Prostate gland (tissue), 2 donors: ENCODE measurements around the gene KLHL12. TPM values are rescaled to one million over a fixed set of nuclear protein-coding genes. Genes with fewer than 3 reads are reported as not detected.
"Not testable (repeated sequence)": the region's sequence is repeated elsewhere in the genome, so short reads cannot be mapped to it uniquely, and the experiment has no call there.

Experiments used
- DNase-seq: peaks from one replicate; pipeline ENCODE4 v3.0.0-alpha.2; 2019; ENCODE audit warnings: low spot score
- H3K27ac ChIP-seq, 2 donors: fragments of 200-600 bp; sonication (generic); 2 replicates each; pipeline ENCODE4 v1.5.1; 2017 to 2019
- H3K27me3 ChIP-seq: fragments of 200-600 bp; sonication (generic); replicated peaks from 2 replicates; pipeline ENCODE4 v1.5.1; 2019; ENCODE audit not compliant: insufficient read depth
- H3K36me3 ChIP-seq, 2 donors: fragments of 200-600 bp; sonication (generic); 1 replicate in 1 of 2; 2 replicates in 1 of 2; pipeline versions ENCODE4 v1.5.1 to v1.8.1; 2017 to 2019
- H3K4me1 ChIP-seq: fragments of 200-600 bp; sonication (generic); replicated peaks from 2 replicates; pipeline ENCODE4 v1.5.1; 2019
- H3K4me3 ChIP-seq, 2 donors: fragments of 200-600 bp; sonication (generic); 2 replicates each; pipeline ENCODE4 v1.5.1; 2017 to 2019
- H3K9me3 ChIP-seq: fragments of 200-600 bp; sonication (generic); 2 replicates; pipeline ENCODE4 v1.5.1; 2017
- POLR2A ChIP-seq: fragments of 450-650 bp; IDR thresholded peaks from one replicate; pipeline ENCODE4 v1.6.1; 2016; ENCODE audit warnings: antibody characterized with exemption, mild to moderate bottlenecking
- POLR2AphosphoS5 ChIP-seq: sonication (generic); formaldehyde crosslinking; IDR thresholded peaks from one replicate; pipeline ENCODE4 v1.6.1; 2017; ENCODE audit warnings: antibody characterized with exemption
- WGBS: methylation state at CpG from one replicate; pipeline ENCODE4 v1.1.5; 2018; 5-methylcytosine and 5-hydroxymethylcytosine counted together
- intact Hi-C: fragments of 100-400 bp; cut with DNase I; formaldehyde crosslinking; loops from one replicate; pipeline ENCODE4 v1.14.2; 2022
- total RNA-seq, 2 donors: library from RNA; depleted of rRNA; stranded (reverse); fragments of >200 nt; gene quantifications; one replicate each; pipeline ENCODE4 v1.1.0, GENCODE V29; 2016
- TF ChIP-seq, protein P1 (sequence below), 4 experiments: fragments of 200-600 bp in 2 of 4; fragments of 450-650 bp in 2 of 4; sonication (generic) in 2 of 4; IDR thresholded peaks; 1 replicate in 3 of 4; 2 replicates in 1 of 4; pipeline ENCODE4 v1.5.1; 2016 to 2019; ENCODE audit warnings: antibody characterized with exemption in 4 of 4, mild to moderate bottlenecking in 2 of 4, moderate library complexity in 2 of 4

Gene KLHL12
- total RNA-seq, 2 donors from 2014 or later = 33.9 to 56.6 TPM

DNA sequence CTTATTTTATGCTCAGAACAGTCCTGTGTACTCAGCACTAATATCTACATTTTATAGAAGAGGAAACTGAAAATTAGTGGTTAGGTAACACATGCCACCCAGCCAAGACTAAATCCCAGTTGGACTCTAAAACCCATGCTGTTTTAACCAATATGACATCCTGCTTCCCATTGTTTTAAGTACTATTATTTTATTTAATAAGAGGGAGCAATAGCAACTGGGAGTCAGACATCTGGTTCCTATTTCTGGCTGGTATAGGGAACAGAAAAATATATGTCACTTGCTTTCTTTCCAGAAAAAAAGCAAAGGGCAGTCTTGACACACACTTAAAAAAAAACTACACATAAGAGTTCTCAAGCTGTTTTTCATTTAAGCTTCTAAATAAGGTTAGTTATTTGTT is 11.9 kb downstream of the KLHL12 start:
- Histone ChIP-seq H3K9me3 (no peaks in the 10 kb centered on the region), H3K27ac (no peak overlapping the region), H3K36me3 (peaks cover 0 to 9% of the 10 kb centered on the region in 2 donors), H3K4me3 (no peak overlapping the region), H3K4me1 (no peaks in the 10 kb centered on the region), H3K27me3 (no peaks in the 10 kb centered on the region)
- intact Hi-C loops = no loop called here
- TF ChIP-seq, protein P1, sequence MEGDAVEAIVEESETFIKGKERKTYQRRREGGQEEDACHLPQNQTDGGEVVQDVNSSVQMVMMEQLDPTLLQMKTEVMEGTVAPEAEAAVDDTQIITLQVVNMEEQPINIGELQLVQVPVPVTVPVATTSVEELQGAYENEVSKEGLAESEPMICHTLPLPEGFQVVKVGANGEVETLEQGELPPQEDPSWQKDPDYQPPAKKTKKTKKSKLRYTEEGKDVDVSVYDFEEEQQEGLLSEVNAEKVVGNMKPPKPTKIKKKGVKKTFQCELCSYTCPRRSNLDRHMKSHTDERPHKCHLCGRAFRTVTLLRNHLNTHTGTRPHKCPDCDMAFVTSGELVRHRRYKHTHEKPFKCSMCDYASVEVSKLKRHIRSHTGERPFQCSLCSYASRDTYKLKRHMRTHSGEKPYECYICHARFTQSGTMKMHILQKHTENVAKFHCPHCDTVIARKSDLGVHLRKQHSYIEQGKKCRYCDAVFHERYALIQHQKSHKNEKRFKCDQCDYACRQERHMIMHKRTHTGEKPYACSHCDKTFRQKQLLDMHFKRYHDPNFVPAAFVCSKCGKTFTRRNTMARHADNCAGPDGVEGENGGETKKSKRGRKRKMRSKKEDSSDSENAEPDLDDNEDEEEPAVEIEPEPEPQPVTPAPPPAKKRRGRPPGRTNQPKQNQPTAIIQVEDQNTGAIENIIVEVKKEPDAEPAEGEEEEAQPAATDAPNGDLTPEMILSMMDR (IDR thresholded peaks at IDR 0.05) = no peak
- DNase-seq = no peak

DNA sequence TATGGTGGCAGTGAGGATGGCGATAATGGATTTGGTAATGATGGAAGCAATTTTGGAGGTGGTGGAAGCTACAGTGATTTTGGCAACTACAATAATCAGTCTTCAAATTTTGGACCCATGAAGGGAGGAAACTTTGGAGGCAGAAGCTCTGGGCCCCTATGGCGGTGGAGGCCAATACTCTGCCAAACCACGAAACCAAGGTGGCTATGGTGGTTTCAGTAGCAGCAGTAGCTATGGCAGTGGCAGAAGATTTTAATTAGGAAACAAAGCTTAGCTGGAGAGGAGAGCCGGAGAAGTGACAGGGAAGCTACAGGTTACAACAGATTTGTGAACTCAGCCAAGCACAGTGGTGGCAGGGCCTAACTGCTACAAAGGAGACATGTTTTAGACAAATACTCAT is 14.6 kb downstream of the KLHL12 start:
- H3K4me3 ChIP-seq, H3K9me3 ChIP-seq, DNase-seq, H3K4me1 ChIP-seq, H3K27ac ChIP-seq, H3K27me3 ChIP-seq, intact Hi-C loops: not testable (repeated sequence)
- WGBS = 95% methylated on average over 4 of the region's 4 CpGs
- H3K36me3 ChIP-seq = peaks cover 0 to 10% of the 10 kb centered on the region in 2 donors

DNA sequence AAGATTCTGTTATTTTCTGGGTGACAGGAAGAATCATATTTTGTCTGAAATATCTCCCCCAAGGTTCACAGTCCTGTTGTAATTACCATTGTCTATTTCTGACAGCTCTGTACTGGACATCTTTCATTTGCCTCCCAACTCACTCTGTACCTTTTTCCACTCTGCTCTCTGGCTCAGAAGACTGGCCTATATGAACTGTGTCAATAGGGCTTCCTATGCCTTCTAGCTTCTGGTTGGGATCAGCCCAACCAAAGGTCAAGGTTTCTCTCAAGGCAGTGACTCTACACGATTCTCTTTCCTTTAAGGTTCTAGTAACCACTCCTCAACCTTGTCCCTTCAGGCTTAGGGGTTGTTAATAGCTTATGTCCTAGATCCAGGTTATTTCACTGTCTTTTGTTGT is 17.5 kb downstream of the KLHL12 start:
- Histone ChIP-seq H3K4me1 (no peaks in the 10 kb centered on the region), H3K4me3 (no peak overlapping the region), H3K27me3 (no peaks in the 10 kb centered on the region), H3K36me3 (peaks cover 0 to 10% of the 10 kb centered on the region in 2 donors), H3K27ac (no peak overlapping the region), H3K9me3 (no peaks in the 10 kb centered on the region)
- intact Hi-C loops = no loop called here
- whole genome bisulfite sequencing = 86% methylated on average over 1 of the region's 1 CpG
- TF ChIP-seq POLR2AphosphoS5 = no peak
- TF ChIP-seq, protein P1 (IDR thresholded peaks at IDR 0.05) = no peak
- TF ChIP-seq POLR2A = no peak
- no peak for DNase-seq

DNA sequence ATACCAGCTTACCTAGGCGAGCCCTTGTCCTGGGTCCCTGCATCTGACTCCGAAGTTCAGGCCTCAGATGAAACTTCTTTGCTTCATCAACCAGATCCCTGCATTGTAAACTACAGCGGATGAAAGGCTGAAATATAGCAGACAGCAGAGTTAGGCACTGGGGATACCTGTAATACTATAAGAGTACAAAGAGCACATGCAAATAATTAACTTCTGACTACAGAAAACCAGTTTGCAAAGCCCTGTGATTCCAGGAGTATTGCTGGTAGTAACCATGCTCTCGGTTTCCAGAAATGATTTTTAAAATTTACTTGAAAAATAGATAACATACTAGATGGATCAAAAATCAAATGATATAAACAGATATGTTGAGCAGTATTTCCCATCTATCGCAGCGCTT is 18.0 kb downstream of the KLHL12 start:
- 96% methylated on average over 6 of the region's 6 CpGs for WGBS
- H3K27ac ChIP-seq = no peak overlapping the region
- intact Hi-C loops = no loop called here
- H3K36me3 ChIP-seq = peaks cover 0 to 10% of the 10 kb centered on the region in 2 donors
- no peaks in the 10 kb centered on the region for H3K9me3 ChIP-seq
- TF ChIP-seq POLR2A (no peak), POLR2AphosphoS5 (no peak)
- TF ChIP-seq, protein P1 (IDR thresholded peaks at IDR 0.05) = no peak
- H3K4me1 ChIP-seq = no peaks in the 10 kb centered on the region
- no peaks in the 10 kb centered on the region for H3K27me3 ChIP-seq
- DNase-seq = no peak
- H3K4me3 ChIP-seq = no peak overlapping the region

DNA sequence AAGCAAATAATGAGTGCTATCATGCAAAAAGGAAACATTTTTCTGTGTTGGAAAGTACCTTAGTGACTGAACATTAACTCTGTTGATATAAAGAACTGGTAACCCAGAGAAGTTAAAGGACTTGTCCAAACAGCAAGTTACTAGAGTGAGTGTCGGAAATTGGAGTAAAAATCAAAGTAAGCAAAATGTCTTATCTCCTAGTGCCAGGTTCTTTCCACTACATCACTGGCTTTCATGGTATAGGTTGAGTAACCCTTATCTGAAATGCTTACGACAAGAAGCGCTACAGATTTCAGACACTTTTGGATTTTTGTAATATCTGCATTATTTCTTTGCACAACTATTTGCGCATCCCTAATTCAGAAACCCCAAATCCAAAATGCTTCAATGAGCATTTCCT is 21.7 kb downstream of the KLHL12 start:
- no peaks in the 10 kb centered on the region for H3K27me3 ChIP-seq
- no peaks in the 10 kb centered on the region for H3K9me3 ChIP-seq
- TF ChIP-seq, protein P1 (IDR thresholded peaks at IDR 0.05) = no peak
- TF ChIP-seq POLR2AphosphoS5 (no peak), POLR2A (no peak)
- H3K27ac ChIP-seq = no peak overlapping the region
- DNase-seq = no peak
- no peaks in the 10 kb centered on the region for H3K4me1 ChIP-seq
- WGBS = 82% methylated on average over 4 of the region's 4 CpGs
- H3K4me3 ChIP-seq = no peak overlapping the region
- H3K36me3 ChIP-seq = peaks cover 0 to 4% of the 10 kb centered on the region in 2 donors
- intact Hi-C loops = no loop called here

DNA sequence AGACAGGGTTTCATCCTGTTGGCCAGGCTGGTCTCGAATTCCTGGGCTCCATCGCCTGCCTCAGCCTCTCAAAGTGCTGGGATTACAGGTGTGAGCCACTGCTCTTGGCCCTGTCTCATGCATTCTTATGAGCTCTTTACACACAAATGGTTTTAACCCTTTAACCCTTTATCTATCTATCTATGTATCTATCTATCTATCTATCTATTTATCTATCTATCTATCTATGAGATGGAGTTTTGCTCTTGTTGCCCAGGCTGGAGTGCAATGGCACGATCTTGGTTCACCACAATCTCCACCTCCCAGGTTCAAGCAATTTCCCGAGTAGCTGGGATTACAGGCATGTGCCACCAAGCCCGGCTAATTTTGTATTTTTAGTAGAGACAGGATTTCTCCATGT is 23.2 kb downstream of the KLHL12 start:
- H3K36me3 ChIP-seq, H3K27me3 ChIP-seq, DNase-seq, H3K4me1 ChIP-seq, H3K4me3 ChIP-seq, H3K27ac ChIP-seq, H3K9me3 ChIP-seq, intact Hi-C loops: not testable (repeated sequence)
- 93% methylated on average over 5 of the region's 5 CpGs for WGBS
